HEK293 (cell line): ENCODE measurements around the gene RHOT2.

Experiments used
- REST ChIP-seq: fragments of 450-650 bp; formaldehyde crosslinking; IDR thresholded peaks from 2 replicates; pipeline ENCODE4 v1.5.1; 2016; ENCODE audit warnings: missing biosample characterization, missing genetic modification characterization
- ZNF639 ChIP-seq: fragments of 450-650 bp; formaldehyde crosslinking; IDR thresholded peaks from 2 replicates; pipeline ENCODE4 v1.5.1; 2016; ENCODE audit warnings: missing biosample characterization, missing genetic modification characterization

- no peak; the same call in 1 of the 2 replicates for TF ChIP-seq ZNF639 (tag by site-specific recombination)
- no peak for TF ChIP-seq REST (tag by site-specific recombination)
These were observed 713 bp downstream of the RHOT2 start for GRCh38 chr16:668519-669171.
